GM12875 (cell line): Measurements from ENCODE around the gene TROAP.

Experiments
- H3K4me3 ChIP-seq: one replicate; pipeline ENCODE4 v1.5.1; 2011; ENCODE audit warnings: low read depth, low read length, control low read depth
- TF ChIP-seq, protein P1 (sequence below): IDR thresholded peaks from 2 replicates; pipeline ENCODE4 v1.5.1; 2011; ENCODE audit warnings: low read depth, mild to moderate bottlenecking, control low read depth, inconsistent platforms, low read length, moderate library complexity, borderline replicate concordance; ENCODE audit not compliant: insufficient read depth

TROAP gene, protein sequence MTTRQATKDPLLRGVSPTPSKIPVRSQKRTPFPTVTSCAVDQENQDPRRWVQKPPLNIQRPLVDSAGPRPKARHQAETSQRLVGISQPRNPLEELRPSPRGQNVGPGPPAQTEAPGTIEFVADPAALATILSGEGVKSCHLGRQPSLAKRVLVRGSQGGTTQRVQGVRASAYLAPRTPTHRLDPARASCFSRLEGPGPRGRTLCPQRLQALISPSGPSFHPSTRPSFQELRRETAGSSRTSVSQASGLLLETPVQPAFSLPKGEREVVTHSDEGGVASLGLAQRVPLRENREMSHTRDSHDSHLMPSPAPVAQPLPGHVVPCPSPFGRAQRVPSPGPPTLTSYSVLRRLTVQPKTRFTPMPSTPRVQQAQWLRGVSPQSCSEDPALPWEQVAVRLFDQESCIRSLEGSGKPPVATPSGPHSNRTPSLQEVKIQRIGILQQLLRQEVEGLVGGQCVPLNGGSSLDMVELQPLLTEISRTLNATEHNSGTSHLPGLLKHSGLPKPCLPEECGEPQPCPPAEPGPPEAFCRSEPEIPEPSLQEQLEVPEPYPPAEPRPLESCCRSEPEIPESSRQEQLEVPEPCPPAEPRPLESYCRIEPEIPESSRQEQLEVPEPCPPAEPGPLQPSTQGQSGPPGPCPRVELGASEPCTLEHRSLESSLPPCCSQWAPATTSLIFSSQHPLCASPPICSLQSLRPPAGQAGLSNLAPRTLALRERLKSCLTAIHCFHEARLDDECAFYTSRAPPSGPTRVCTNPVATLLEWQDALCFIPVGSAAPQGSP

DNA sequence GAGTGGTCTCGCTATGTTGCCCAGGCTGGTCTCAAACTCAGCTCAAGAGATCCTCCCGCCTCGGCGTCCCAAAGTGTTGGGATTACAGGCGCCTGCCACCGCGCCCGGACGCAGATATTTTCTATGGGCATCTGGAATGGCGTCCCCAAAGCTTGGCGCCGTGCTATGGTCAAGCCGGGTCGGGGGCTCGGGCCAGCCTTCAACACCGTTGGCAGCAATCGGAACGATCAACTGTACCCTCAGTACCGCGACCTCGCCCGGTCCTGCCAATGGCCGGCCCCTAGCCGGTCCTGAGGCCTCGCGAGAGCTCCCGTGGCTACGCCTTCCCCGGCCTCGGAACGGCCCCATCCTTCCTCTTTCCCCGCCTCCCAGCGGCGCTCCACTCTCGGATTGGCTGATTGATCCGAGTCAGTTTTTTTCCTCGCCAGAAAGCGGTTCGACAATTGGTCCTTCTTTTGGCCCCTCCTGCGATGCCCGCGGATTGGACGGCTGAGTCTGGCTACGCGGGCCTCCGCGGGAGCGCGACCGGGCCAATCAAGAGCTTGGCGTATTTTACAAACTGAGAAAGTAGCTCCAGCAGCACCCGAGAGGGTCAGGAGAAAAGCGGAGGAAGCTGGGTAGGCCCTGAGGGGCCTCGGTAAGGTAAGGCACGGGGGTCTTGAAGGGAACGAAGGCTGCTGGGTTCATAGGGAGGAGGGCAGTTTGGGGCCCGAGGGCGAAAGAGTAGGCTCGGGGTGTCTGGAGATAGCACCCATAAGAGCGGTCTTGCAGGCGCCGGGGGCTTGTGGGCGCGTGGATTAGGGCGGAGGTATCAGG lies at the start of gene TROAP:
Gene TROAP (plus strand): TSS at position 548 of the 816 bp plus-strand sequence. CDS start 354 bp downstream, outside the sequence.
- peak within 1 kb of the TSS; percentile 95 for H3K4me3 ChIP-seq
- TF ChIP-seq, protein P1, sequence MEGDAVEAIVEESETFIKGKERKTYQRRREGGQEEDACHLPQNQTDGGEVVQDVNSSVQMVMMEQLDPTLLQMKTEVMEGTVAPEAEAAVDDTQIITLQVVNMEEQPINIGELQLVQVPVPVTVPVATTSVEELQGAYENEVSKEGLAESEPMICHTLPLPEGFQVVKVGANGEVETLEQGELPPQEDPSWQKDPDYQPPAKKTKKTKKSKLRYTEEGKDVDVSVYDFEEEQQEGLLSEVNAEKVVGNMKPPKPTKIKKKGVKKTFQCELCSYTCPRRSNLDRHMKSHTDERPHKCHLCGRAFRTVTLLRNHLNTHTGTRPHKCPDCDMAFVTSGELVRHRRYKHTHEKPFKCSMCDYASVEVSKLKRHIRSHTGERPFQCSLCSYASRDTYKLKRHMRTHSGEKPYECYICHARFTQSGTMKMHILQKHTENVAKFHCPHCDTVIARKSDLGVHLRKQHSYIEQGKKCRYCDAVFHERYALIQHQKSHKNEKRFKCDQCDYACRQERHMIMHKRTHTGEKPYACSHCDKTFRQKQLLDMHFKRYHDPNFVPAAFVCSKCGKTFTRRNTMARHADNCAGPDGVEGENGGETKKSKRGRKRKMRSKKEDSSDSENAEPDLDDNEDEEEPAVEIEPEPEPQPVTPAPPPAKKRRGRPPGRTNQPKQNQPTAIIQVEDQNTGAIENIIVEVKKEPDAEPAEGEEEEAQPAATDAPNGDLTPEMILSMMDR: no peak

DNA sequence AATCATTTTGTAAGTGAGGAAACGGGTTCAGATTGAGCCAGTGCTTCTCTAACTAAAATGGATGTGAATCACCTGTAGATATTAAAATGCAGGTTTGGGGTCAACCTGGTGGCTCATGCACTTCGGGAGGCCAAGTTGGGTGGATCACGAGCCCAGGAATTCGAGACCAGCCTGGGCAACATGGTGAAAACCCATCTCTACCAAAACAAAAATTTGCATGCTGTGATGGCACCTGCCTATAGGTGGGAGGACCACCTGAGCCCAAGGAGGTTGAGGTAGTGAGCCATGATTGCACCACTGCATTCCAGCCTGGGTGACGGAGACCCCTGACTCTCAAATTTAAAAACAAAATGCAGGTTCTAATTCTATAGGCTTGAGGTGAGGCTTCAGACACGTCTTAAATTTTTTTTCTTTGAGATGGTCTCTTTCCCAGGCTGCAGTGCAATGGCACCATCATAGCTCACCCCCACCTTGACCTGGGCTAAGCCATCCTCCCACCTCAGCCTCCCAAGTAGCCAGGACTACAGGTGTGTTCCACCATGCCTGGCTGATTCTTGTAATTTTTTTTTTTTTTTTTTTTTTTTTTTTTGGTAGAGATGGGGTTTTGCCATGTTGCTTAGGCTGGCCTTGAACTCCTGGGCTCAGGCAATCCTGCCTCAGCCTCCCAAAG lies 49.2 kb upstream of the TROAP start:
- TF ChIP-seq, protein P1: no peak
- H3K4me3 ChIP-seq: no peak overlapping the region

DNA sequence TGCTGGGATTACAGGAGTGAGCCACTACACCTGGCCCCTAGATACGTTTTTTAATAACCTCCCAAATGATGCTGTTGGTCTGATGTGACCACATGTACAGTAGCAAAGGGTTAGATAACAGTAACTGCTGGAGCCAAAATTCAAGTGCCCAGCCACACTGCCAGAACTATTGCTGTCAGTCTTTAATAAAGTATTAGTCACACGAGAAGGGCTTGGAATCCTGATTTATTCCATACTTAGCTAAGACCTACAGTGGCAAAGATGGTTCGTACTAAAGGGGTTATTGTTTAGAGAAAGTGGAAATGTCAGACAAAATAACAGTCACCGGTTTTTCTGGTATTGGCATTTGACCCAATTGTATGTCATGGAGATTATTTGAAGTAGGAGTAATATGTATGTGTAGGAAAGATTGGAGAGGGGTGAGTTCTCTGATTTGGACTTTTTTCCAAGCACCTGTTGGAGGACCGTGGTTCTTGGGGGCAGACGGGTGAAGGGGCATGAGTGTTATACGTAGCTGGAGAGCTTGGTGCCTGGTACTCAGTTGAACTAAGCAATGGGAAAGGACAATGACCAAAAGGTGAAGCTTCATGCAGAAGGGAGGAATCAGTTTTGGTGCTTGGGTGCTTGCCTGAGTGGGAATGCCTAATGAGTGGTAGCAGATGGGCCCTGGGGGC lies 48.5 kb upstream of the TROAP start:
- H3K4me3 ChIP-seq: no peak overlapping the region
- TF ChIP-seq, protein P1: no peak

DNA sequence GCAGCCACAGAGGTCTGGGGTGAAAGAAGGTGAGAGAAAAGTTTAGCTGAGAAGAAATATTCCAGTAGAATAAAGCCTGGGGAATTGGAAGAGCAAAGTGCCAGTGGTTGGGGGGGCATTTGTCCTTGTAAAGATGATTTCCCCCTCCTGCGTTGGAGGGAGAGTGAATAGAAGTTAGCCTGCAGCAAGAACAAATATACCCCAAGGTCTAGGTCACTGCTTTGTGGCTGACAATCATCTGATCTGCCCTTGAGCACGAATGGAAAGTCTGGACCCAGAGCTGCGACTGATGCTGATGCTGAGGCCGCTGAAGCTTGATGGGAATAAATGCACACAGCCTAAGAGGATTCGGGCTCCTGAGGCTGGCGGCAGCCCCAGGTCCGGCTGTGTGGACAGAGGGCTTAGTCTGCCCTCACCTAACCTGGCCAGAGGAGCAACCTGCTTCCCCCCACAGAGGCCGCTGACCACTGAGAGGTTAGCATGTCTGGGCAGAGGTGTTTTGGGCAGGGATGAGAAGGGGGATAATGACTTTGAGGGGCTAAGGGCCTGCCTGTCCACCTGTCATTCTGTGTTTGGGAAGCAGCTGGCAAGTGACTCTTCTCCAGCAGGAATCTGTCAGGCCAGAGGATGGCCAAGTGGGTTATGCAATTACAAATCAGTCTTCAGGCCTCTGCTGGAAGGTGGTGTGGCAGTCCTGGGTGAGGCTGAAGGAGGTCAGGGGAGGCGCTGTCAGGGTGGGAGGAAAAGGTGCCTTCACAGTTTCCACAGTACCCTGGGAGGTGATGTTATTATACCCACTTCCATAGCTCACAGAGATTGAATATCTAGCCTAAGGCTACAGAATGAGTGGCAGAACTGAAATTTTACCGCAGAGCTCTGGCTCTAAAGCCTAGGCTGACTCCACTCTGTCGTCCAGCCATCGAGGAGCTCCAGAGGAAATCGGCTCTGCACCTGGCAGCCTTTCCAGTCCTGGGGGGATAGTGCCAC lies 46.5 kb upstream of the TROAP start:
- no peak overlapping the region for H3K4me3 ChIP-seq
- TF ChIP-seq, protein P1: no peak

DNA sequence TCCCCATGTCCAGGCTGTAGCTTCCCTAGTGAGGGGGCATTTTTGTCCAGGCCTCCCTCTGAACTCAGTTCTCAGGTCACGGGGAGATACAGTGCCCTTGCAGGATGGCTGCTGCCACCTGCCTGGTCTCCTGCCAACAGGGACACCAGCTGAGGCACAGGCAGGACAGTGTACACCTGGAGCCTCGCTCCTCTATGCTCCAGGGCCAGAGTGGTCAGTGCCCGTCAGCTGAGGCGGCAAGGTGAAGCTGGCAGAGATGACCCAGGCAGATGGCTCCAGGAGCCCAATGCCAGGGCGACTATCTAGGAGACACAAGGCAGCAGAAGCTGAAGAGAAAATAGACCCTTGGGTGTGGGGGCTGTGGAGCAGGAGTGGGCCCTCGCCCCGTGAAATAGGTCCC lies 45.6 kb upstream of the TROAP start:
- TF ChIP-seq, protein P1: no peak
- no peak overlapping the region for H3K4me3 ChIP-seq
